Stimulated activated CD8-positive, alpha-beta memory T cell treated with anti-CD3 and anti-CD28 coated beads, Interleukin-4, amount 100 ng/mL, for 1 hour (primary cell): ENCODE measurements around the gene SRP9.
"Not testable (repeated sequence)": the region's sequence is repeated elsewhere in the genome, so short reads cannot be mapped to it uniquely, and the experiment has no call there.

Experiments used
- DNase-seq, 2 donors: peaks; one replicate each; pipeline ENCODE4 v3.0.0-alpha.2; 2020; ENCODE audit warnings: low read depth in 2 of 2, low spot score in 1 of 2

The SRP9 gene

DNA sequence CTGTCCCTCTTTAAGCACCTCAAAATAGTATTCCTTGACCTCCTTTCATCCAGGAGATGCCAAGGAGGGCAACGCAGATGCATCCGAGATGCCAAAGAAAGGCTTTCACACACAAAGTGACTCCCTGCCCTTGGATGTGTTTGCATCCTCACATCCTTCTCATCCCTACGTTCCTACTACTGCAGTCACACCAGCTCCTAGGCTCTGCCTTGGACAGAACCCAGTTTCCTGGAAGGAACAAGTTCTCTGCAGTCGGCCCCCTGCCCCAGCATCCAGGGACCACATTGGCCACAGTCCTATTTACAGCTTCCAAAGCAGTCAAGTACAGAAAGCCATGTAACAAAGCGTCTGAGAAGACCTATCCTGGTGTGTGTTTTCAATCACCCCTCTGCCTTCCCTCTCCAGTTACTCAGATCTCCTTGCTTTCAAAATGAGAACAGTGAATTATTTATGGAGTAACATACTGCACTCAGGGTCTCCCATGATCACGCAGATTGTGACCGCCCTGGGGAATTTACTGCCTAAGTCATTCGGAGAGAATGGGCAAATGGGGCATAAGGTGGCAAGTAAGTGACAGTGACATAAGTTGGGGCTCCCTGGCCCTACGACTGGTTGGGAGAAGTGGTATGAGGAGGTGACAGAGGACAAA is 21.8 kb upstream of the SRP9 start:
- DNase-seq = no peak

DNA sequence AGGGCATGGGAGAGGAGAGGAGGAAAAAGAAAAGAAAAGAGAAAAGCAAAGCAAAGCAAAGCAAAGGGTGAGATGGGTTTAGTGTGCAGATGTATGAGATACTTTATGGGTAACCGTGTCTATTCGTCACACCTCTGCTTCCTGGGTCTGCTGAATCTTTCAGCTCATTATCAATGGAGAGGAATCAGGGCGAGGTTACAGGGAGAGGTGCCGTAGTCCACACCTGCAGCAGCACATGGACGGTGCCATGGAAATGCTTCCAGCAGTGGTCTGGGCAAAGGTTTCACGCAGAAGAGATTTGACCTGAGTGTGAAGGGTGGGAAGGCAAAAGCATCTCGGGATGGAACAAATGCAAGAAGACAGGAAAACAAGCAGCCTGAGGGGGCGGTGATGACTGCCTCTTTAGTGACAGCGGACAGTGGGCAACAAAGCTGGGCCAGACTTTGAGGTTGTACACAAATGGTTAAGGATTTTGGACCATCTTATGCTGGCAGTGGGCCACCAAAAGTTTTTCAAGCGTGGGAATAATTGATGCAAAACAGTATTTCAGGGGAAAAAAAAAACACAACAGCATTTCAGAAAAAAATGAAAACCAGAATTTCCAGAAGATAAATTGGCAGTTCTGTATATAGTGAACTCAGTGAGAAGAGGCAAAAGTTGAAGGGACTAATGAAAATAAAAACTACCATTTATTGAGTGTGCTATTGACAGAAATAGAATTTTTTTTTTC is 19.5 kb upstream of the SRP9 start:
- no peak for DNase-seq

DNA sequence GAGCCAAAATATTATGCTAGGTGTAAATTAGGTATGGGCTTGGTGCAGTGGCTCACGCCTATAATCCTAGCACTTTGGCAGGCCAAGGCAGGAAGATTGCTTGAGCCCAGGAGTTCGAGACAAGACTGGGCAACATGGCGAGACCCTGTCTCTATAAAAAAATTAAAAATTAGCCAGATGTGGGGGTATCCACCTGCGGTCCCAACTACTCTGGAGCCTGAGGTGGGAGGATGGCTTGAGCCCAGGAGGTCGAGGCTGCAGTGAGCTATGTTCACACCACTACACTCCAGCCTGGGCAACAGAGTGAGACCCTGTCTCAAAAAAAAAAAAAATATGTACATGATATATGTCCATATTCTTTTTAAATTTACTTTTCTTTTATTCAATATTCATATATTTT is 17.7 kb upstream of the SRP9 start:
- DNase-seq = not testable (repeated sequence)

- no peak for DNase-seq
Measured at GRCh38 chr1:225760531-225760930, 17.1 kb upstream of the SRP9 start.

- DNase-seq = not testable (repeated sequence)
Measured at GRCh38 chr1:225761395-225761794, 16.2 kb upstream of the SRP9 start.

GRCh38 chr1:225762002-225762441 is 15.6 kb upstream of the SRP9 start:
- DNase-seq = no peak

DNA sequence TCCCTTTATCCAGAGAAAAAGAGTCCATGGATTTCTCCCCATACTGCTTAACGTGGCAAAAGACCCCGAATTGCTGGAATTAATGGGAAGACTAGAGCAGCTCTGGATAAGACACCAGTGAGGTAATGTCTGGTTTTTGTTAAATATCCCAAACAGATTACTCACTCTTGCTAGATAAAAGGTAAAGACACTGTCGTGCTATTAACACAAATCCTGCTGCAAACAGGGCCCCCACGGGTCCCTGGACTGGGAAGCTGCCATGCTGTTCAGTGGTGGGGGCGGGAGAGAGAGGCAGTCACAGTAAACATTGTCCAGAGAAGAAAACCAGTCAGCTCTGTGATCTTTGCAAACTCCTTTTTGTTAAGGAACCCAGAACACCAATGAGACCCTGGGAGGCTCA is 15.2 kb upstream of the SRP9 start:
- DNase-seq = no peak

GRCh38 chr1:225763716-225764548 is 13.7 kb upstream of the SRP9 start:
- no peak for DNase-seq

DNA sequence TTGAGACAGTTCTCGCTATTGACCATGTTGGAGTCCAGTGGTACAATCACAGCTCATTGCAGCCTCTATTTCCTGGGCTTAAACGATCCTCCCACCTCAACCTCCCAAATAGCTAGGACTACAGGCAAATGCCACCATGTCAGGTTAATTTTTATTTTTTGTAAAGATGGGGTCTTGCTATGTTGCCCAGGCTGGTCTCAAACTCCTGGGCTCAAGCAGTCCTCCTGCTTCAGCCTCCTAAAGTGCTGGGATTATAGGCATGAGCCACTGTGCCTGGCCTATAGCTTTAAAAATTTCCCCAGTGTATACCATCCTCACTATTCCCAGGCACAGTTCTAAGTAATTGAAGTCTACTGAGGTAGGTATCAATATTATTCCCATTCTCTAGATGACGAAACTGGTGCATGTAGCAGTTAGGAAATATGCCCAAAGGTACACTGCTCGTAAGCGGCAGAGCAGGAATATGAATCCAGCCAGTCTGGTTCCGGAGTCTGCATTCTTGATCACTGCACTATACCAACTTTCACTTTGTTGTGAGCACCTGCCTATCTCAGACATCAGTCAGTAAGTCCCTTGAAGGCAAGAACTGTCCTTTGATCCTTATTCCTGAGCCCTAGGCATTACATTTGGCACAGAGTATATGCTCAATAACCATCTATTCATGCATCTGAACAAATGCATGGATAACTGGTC is 11.5 kb upstream of the SRP9 start:
- DNase-seq = no peak

DNA sequence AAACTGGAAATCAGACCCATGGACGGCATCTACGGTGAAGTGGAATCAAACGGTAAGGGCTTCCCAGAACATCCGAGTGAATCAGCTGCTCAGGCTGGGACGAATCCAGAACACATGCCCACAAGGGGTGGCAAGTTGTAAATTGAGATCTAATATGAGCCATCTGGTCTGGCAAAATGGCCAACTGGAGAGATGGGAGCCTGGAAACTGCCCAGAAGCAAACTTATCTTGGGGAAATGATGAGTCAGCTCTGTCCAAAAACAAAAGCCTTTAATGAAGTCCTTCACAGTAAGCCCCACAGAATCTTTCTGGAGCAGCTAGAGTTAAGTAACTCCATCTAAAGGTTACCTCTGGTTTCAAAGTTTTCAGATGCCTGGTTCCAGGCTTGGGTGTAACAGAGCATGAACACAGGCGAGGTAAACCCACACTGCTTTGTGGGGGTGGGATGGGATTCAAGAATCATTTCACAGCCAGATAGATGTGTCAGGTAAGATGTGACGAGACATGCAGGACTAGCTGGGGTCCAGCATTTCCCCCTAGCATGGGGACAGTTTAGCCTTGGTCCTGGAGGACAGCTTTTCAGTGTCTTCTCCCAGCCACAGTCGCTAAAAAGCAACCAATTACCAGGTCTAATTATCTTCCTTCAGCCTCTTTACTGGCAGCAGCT is 10.5 kb upstream of the SRP9 start:
- DNase-seq = no peak

GRCh38 chr1:225767634-225768540 is 9.7 kb upstream of the SRP9 start:
- DNase-seq = no peak

DNA sequence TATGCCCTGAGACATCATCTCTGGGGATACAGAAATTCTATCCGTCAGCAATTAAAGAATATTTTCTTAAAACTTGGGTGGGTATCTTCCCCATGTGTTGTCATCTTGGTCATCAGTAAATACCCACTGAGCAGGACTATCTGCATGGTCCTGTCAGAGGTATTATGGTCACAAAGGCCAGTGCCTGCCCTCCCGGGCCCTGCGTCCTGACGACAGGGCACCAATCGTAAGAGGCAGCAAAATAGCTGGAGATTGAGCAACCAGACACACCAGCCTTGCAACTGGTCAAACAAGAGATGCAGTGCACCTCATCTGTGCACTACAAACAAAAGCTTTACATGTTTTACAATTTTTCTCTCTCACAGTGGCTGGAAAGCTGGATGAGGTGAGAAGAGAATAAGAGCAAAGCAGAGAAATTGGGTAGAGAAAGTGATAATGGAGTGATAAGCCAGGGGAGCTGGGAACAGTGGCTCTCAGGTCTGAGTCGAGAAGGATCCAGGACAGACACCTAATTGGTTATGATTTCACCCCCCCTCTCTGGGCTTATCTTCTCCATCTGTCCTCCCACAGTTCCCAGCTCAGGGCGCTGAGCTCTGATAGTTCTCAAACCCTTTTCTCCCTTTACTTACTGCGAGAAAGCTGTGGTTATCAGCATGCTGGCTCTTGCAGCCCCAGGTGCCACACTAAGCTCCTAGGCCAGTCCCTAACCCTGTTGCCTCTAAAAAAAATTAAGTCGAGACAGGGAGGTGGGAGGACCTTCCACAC is 8.8 kb upstream of the SRP9 start:
- no peak for DNase-seq

GRCh38 chr1:225769687-225770086 is 7.9 kb upstream of the SRP9 start:
- no peak for DNase-seq

GRCh38 chr1:225770561-225771248 is 6.9 kb upstream of the SRP9 start:
- no peak for DNase-seq

DNA sequence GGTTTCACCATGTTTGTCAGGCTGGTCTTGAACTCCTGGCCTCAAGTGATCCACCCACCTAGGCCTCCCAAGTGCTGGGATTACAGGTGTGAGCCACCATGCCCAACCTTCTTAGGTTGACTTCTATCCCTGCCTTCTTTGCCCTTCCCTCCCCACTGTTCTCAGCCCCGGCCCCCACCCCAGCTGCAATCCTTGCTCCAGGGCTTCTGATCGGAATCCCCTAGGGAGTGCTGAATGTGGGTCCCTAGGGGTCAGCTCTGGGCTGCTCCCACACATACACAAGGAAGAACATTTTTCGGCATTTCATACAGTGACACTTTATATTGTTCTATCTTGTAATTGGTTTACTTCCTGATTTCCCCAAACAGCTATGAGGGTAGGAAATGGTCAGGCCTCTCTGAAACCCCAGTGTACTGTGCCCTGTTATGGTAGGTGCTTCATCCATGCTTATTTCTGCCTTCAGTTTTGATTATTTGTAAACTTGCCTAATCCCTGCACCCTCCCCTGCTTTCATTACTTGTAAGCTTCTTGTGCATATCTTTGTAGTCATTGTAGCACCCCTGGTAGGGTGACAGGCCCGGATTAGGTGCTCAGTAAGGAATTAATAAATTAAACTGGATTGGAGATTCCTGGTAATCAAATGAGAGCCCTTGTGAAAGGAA is 5.8 kb upstream of the SRP9 start:
- DNase-seq = no peak

DNA sequence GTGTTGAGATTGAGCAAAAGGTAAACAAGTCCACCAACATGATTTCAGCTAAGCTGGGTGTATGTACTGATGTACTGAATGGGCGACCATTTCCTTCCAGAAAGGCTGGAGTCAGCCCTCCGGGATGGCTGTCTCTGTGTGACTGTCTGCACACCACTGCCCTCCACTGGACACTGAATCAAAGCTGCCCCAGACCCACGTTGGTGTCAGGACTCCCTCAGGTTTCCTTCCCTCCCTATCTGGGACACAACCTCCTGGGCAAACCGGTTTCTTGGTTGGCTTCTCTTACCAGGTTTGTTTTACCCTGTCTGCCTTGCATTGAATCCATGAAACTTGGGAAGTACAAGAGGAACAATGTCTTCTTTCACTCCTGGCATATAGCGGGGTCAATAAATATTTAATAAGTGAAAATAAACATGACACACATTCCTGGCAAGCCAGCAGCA is 5.3 kb upstream of the SRP9 start:
- DNase-seq = no peak

- no peak for DNase-seq
Measured at GRCh38 chr1:225772848-225773247, 4.8 kb upstream of the SRP9 start.
